NB4 (cell line): Measurements from ENCODE around the gene BCAN.
"Not testable (repeated sequence)": the region's sequence is repeated elsewhere in the genome, so short reads cannot be mapped to it uniquely, and the experiment has no call there.

Source experiments
- MYC ChIP-seq: IDR thresholded peaks from 2 replicates; pipeline ENCODE4 v1.6.1; 2011; ENCODE audit warnings: low read depth, low read length
- POLR2A ChIP-seq: IDR thresholded peaks from 2 replicates; pipeline ENCODE4 v1.6.1; 2011; ENCODE audit warnings: mild to moderate bottlenecking; ENCODE audit not compliant: insufficient read length; ENCODE audit errors: extremely low read depth
- TF ChIP-seq, protein P1 (sequence below): IDR thresholded peaks from one replicate; pipeline ENCODE4 v1.5.1; 2012; ENCODE audit warnings: low read depth, low read length

DNA sequence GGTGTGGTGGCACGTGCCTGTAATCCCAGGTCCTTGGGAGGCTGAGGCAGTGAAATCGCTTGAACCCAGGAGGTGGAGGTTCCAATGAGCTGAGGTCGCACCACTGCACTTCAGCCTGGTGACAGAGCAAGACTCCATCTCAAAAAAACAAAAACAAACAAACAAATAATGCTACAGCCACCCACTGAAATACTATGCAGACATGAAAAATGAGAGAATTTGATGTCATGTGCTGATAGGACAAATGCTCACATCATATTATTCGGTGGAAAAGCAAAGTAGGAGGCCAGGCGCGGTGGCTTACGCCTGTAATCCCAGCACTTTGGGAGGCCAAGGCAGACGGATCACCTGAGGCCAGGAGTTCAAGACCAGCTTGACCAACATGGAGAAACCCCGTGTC lies 31.8 kb upstream of the BCAN start:
- TF ChIP-seq MYC, POLR2A: not testable (repeated sequence)
- TF ChIP-seq, protein P1, sequence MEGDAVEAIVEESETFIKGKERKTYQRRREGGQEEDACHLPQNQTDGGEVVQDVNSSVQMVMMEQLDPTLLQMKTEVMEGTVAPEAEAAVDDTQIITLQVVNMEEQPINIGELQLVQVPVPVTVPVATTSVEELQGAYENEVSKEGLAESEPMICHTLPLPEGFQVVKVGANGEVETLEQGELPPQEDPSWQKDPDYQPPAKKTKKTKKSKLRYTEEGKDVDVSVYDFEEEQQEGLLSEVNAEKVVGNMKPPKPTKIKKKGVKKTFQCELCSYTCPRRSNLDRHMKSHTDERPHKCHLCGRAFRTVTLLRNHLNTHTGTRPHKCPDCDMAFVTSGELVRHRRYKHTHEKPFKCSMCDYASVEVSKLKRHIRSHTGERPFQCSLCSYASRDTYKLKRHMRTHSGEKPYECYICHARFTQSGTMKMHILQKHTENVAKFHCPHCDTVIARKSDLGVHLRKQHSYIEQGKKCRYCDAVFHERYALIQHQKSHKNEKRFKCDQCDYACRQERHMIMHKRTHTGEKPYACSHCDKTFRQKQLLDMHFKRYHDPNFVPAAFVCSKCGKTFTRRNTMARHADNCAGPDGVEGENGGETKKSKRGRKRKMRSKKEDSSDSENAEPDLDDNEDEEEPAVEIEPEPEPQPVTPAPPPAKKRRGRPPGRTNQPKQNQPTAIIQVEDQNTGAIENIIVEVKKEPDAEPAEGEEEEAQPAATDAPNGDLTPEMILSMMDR: not testable (repeated sequence)
